Osteoblast (primary cell): ENCODE measurements around the gene SLC35E4. TPM values are rescaled to one million over a fixed set of nuclear protein-coding genes. Genes with fewer than 3 reads are reported as not detected.
A peak's percentile ranks its signal among the peaks of the same experiment; 100 is the strongest.
"Not testable (repeated sequence)": the region's sequence is repeated elsewhere in the genome, so short reads cannot be mapped to it uniquely, and the experiment has no call there.

Experiments
- DNase-seq: peaks from one replicate; pipeline ENCODE4 v3.0.0; 2011; ENCODE audit warnings: low spot score, mixed read lengths; ENCODE audit not compliant: insufficient read length; ENCODE audit errors: missing footprints
- H2AFZ ChIP-seq: 2 replicates; pipeline ENCODE4 v1.6.0; 2011; ENCODE audit warnings: mild to moderate bottlenecking, low read length
- H3K27ac ChIP-seq: 2 replicates; pipeline ENCODE4 v1.5.1; 2011; ENCODE audit warnings: mild to moderate bottlenecking, low read depth, low read length, moderate library complexity
- H3K27me3 ChIP-seq: 2 replicates; pipeline ENCODE4 v1.6.0; 2012; ENCODE audit warnings: mild to moderate bottlenecking, control low read depth, inconsistent platforms, low read length, moderate library complexity; ENCODE audit not compliant: insufficient read depth
- H3K36me3 ChIP-seq: 2 replicates; pipeline ENCODE4 v1.5.1; 2011; ENCODE audit warnings: mild to moderate bottlenecking, low read length, control low read depth, moderate library complexity; ENCODE audit not compliant: insufficient read depth
- H3K4me1 ChIP-seq: 2 replicates; pipeline ENCODE4 v1.5.1; 2011; ENCODE audit warnings: mild to moderate bottlenecking, low read length, control low read depth, moderate library complexity; ENCODE audit not compliant: insufficient read depth
- H3K4me2 ChIP-seq: 2 replicates; pipeline ENCODE4 v1.6.0; 2011; ENCODE audit warnings: mild to moderate bottlenecking, low read length; ENCODE audit not compliant: insufficient read depth
- H3K4me3 ChIP-seq: fragments of 200-600 bp; sonication (generic); 3 replicates; pipeline ENCODE4 v1.5.1; 2012; ENCODE audit warnings: mild to moderate bottlenecking, low read length, inconsistent platforms; ENCODE audit not compliant: insufficient read depth
- H3K79me2 ChIP-seq: 2 replicates; pipeline ENCODE4 v1.6.0; 2012; ENCODE audit warnings: mild to moderate bottlenecking, low read length, control low read depth, inconsistent platforms; ENCODE audit not compliant: insufficient read depth
- H3K9me3 ChIP-seq: 2 replicates; pipeline ENCODE4 v1.5.1; 2011; ENCODE audit warnings: low read depth, low read length, control low read depth
- H4K20me1 ChIP-seq: 2 replicates; pipeline ENCODE4 v1.6.0; 2012; ENCODE audit warnings: mild to moderate bottlenecking, low read length, control low read depth; ENCODE audit not compliant: insufficient read depth
- total RNA-seq: library from RNA; depleted of rRNA; stranded (reverse); fragments of >200 nt; gene quantifications from 2 replicates; pipeline ENCODE4 v1.2.3, GENCODE V29; 2012
- TF ChIP-seq, protein P1 (sequence below): IDR thresholded peaks from 2 replicates; pipeline ENCODE4 v1.5.1; 2011; ENCODE audit warnings: mild to moderate bottlenecking, low read depth, low read length, moderate library complexity; ENCODE audit errors: extremely low read depth

SLC35E4 gene
- total RNA-seq, 1 donor, result 13.0 TPM

DNA sequence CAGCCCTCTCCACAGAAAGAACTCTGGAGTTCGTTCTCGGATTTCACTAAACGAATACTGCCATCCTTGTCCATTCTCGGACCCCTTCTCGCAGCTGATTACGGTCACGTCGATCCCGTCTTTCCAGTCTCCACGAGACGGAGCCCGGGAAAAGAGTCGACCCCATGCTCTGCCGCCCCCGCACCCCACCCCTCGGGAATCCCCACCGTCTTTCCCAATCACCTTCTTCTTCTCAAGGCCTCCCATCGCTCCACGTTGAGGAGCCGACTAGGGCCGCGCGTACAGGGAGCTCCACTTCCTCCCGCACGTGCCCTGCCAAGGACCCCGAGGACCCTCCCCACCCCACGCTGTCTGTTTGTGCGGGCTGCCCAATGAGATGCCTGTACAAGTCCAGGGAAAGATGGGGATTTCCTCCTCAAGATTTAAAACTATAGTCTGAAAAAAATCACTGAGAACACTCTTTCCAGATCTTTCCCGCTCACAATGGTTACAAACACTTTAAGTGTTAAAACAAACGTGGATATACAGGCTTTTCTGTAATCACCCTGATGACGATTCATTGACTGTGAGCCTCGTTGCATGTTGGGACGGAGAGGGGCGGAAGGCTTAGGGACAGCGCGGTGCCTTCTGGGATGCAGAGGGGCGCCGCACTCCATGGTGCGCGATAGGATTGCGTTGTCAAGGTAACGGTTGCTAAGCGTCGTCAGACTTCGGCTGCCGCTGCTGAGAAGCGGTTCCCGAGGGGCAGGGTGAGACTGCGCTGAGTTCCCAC is 43.8 kb upstream of the SLC35E4 start, which contains the start of gene PES1:
Gene PES1, minus strand, starts transcription at position 323 of the 772 bp plus-strand sequence. Its CDS starts 77 bp downstream, at position 246.
- no peaks in the 10 kb centered on the region for H3K9me3 ChIP-seq
- peak; percentile 99 for DNase-seq
- H3K27me3 ChIP-seq, result peaks cover 5% of the 10 kb centered on the region
- H2AFZ ChIP-seq, result peak within 1 kb of the TSS; percentile 70
- peaks cover 36% of the 10 kb centered on the region for H3K79me2 ChIP-seq
- TF ChIP-seq, protein P1, sequence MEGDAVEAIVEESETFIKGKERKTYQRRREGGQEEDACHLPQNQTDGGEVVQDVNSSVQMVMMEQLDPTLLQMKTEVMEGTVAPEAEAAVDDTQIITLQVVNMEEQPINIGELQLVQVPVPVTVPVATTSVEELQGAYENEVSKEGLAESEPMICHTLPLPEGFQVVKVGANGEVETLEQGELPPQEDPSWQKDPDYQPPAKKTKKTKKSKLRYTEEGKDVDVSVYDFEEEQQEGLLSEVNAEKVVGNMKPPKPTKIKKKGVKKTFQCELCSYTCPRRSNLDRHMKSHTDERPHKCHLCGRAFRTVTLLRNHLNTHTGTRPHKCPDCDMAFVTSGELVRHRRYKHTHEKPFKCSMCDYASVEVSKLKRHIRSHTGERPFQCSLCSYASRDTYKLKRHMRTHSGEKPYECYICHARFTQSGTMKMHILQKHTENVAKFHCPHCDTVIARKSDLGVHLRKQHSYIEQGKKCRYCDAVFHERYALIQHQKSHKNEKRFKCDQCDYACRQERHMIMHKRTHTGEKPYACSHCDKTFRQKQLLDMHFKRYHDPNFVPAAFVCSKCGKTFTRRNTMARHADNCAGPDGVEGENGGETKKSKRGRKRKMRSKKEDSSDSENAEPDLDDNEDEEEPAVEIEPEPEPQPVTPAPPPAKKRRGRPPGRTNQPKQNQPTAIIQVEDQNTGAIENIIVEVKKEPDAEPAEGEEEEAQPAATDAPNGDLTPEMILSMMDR, result no peak
- H3K4me2 ChIP-seq, result peak within 1 kb of the TSS; percentile 93
- peaks cover 20% of the 10 kb centered on the region for H4K20me1 ChIP-seq
- peak within 1 kb of the TSS; percentile 96 for H3K27ac ChIP-seq
- peak within 1 kb of the TSS; percentile 85 for H3K4me3 ChIP-seq
- H3K4me1 ChIP-seq, result peaks cover 8% of the 10 kb centered on the region
- H3K36me3 ChIP-seq, result peaks cover 29% of the 10 kb centered on the region

DNA sequence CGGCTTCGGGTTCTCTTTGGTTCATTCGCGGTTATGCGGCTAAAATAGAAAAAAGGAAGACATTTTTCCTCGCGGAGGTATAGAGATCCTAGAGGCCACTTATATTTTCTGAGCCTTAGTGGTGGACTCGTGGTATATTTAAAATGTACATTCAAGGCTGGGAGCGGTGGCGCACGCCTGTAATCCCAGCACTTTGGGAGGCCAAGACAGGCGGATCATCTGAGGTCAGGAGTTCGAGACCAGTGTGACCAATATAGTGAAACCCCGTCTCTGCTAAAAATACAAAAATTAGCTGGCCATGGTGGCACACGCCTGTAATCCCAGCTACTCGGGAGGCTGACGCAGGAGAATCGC is 43.2 kb upstream of the SLC35E4 start:
- peak overlapping the region; percentile 96 for H3K27ac ChIP-seq
- not testable (repeated sequence) for H3K9me3 ChIP-seq, DNase-seq, H3K4me1 ChIP-seq, H3K27me3 ChIP-seq
- H3K79me2 ChIP-seq, result peaks cover 35% of the 10 kb centered on the region
- peak overlapping the region; percentile 93 for H3K4me2 ChIP-seq
- H2AFZ ChIP-seq, result peak overlapping the region; percentile 70
- H3K4me3 ChIP-seq, result peak overlapping the region; percentile 85
- H4K20me1 ChIP-seq, result peaks cover 20% of the 10 kb centered on the region
- peaks cover 23% of the 10 kb centered on the region for H3K36me3 ChIP-seq

DNA sequence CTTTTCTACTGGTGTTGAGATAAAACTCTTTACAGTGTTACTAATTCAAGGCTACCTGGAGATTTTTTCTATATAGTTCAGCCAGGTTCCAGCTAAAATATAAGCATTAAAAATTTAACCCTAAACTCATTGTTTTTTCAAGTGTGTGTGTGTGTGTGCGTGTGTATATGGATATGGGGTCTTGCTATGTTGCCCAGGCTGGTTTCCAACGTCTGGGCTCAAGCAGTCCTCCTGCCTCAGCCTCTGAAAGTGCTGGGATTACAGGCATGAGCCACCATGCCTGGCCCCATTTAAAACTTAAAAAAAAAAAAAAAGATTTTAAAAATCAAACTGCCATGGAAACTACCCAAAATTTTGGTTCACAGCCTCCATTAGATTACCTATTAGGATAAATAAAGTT is 39.4 kb upstream of the SLC35E4 start:
- Histone ChIP-seq H2AFZ (no peak overlapping the region), H3K27ac (no peak overlapping the region), H3K4me2 (no peak overlapping the region), H3K79me2 (peaks cover 6% of the 10 kb centered on the region), H3K36me3 (no peaks in the 10 kb centered on the region), H3K4me3 (no peak overlapping the region), H4K20me1 (no peaks in the 10 kb centered on the region), H3K27me3 (peaks cover 5% of the 10 kb centered on the region), H3K9me3 (no peaks in the 10 kb centered on the region), H3K4me1 (no peaks in the 10 kb centered on the region)
- TF ChIP-seq, protein P1, result no peak
- no peak for DNase-seq

DNA sequence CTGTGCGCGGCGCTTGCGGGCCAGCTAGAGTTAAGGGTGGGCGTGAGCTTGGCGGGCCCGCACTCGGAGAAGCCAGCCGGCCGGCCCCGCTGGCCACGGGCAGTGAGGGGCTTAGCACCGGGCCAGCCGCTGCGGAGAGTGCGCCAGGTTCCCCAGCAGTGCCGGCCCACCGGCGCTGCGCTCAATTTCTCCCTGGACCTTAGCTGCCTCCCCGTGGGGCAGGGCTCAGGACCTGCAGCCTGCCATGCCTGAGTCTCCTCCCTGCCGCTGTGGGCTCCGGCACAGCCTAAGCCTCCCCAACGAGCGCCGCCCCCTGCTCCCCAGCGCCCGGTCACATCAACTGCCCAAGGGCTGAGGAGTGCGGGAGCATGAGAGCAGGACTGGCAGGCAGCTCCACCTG is 38.7 kb upstream of the SLC35E4 start:
- Histone ChIP-seq H3K9me3 (no peaks in the 10 kb centered on the region), H4K20me1 (no peaks in the 10 kb centered on the region), H3K27me3 (peaks cover 5% of the 10 kb centered on the region), H3K4me2 (no peak overlapping the region), H3K36me3 (no peaks in the 10 kb centered on the region), H3K79me2 (no peaks in the 10 kb centered on the region), H3K27ac (no peak overlapping the region), H3K4me3 (no peak overlapping the region), H2AFZ (no peak overlapping the region), H3K4me1 (no peaks in the 10 kb centered on the region)
- TF ChIP-seq, protein P1, result no peak
- no peak for DNase-seq
